T-helper 1 cell treated with Interleukin-12 subunit alpha and Interleukin-12 subunit beta and Interleukin-4 antibody, amounts not matched to agents 30 ng/mL and 1 ng/mL, for 36 hours (primary cell): Measurements from ENCODE around the gene RNF168. TPM values are rescaled to one million over a fixed set of nuclear protein-coding genes. Genes with fewer than 3 reads are reported as not detected.
"Not testable (repeated sequence)": the region's sequence is repeated elsewhere in the genome, so short reads cannot be mapped to it uniquely, and the experiment has no call there.

Source experiments
- intact Hi-C: fragments of 100-400 bp; cut with micrococcal nuclease; formaldehyde crosslinking; loops from one replicate; pipeline ENCODE4 v1.15.1; 2024
- total RNA-seq: library from RNA; stranded (reverse); gene quantifications from 2 replicates; pipeline ENCODE4 v1.2.3, GENCODE V29; 2022

RNF168 gene
- total RNA-seq, 1 donor from 2014 or later: 32.2 TPM

DNA sequence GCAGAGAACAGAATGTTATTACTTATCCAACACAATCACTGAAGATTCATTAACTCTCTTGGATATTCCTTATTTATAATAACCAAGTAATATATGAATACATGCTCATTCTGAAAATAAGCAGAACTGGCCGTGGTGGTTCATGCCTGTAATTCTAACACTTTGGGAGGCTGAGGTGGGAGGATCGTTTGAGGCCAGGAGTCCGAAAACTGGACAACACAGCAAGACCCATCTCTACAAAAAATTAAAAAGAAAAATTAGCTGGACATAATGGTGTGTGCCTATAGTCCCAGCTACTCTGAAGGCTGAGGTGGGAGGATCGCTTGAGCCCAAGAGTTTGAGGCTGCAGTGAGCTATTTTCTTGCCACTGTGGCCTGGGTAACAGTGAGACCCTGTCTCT lies 25.9 kb downstream of the RNF168 start:
- intact Hi-C loops: no loop called here

- intact Hi-C loops: no loop called here
Measured at GRCh38 chr3:196472286-196472685, 31.3 kb downstream of the RNF168 start.

GRCh38 chr3:196471551-196471950 lies 32.0 kb downstream of the RNF168 start:
- intact Hi-C loops: no loop called here

DNA sequence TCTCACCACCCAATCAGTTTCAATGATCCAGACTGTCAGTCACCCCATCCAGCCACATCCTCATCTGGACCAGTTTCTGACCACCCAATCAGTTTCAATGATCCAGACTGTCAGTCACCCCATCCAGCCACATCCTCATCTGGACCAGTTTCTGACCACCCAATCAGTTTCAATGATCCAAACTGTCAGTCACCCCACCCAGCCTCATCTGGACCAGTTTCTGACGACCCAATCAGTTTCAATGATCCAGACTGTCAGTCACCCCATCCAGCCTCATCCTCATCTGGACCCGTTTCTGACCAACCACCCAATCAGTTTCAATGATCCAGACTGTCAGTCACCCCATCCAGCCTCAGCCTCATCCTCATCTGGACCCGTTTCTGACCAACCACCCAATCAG lies 33.4 kb downstream of the RNF168 start:
- intact Hi-C loops: not testable (repeated sequence)

DNA sequence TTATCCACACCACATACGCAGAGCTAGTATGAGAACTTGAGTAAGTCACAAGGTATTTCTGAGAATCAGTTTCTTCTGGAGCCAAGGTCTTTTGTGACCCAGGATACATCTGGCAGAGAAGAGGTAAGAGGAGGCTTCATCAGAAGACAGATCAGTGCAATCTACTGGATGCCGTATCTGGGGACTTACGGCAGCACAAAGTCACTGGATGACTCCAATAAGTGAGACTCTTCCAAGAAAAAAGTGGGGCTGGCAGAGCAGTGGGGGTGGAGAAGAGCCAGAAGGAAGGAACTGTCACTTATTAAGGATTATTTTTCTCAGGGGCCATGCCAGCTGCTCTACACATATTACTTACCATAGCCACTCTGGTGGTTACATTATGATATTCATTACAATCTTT lies 39.8 kb downstream of the RNF168 start:
- intact Hi-C loops: no loop called here

- intact Hi-C loops: no loop called here
Measured at GRCh38 chr3:196463478-196463756, 40.2 kb downstream of the RNF168 start.

DNA sequence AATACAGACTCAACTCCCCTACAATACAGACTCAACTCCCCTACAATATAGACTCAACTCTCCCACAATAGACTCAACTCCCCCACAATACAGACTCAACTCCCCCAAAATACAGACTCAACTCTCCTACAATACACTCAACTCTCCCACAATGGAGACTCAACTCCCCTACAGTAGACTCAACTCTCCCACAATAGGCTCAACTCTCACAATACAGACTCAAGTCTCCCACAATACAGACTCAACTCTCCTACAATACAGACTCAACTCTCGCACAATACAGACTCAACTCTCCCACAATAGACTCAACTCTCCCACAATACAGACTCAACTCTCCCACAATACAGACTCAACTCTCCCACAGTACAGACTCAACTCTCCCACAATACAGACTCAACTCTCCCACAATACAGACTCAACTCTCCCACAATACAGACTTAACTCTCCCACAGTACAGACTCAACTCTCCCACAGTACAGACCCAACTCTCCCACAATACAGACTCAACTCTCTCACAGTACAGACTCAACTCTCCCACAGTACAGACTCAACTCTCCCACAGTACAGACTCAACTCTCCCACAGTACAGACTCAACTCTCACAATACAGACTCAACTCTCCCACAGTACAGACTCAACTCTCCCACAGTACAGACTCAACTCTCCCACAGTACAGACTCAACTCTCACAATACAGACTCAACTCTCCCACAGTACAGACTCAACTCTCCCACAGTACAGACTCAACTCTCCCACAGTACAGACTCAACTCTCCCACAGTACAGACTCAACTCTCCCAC lies 40.7 kb downstream of the RNF168 start:
- intact Hi-C loops: not testable (repeated sequence)

DNA sequence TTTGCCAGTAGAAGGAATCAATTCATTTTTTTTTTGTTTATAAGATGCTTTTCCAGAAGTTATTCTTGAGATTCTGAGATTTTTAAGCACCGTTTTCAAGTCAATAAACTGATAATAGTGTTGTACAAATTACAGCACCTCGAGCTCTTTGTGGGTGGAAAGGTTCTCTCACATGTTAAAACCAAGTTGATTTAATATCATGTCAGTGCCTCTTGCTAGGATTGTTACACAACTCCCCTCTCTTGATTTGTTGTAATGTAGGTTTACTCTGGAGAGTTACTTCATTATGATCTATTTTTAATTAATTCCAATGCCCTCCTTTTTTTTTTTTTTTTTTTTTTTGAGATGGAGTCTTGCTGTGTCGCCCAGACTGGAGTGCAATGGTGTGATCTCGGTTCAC lies 45.5 kb downstream of the RNF168 start:
- intact Hi-C loops: no loop called here

DNA sequence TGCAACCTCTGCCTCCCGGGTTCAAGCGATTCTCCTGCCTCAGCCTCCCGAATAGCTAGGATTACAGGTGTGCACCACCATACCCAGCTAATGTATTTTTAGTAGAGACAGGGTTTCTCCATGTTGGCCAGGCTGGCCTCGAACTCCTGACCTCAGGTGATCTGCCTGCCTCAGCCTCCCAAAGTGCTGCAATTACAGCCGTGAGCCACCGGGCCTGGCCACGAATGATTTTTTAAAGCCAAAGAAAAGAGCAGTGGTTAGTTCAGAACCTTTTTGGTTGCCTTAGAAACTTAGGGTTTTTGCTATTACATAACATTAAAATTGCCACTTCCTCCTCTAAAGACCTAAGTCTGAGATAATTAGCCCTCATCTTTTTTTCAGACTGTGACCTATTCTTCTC lies 46.1 kb downstream of the RNF168 start:
- intact Hi-C loops: not testable (repeated sequence)

- intact Hi-C loops: no loop called here
Measured at GRCh38 chr3:196454935-196455334, 48.6 kb downstream of the RNF168 start.

- intact Hi-C loops: not testable (repeated sequence)
Measured at GRCh38 chr3:196445391-196445790, 58.2 kb downstream of the RNF168 start.

GRCh38 chr3:196444500-196444894 lies 59.1 kb downstream of the RNF168 start:
- intact Hi-C loops: no loop called here

- intact Hi-C loops: no loop called here
Measured at GRCh38 chr3:196440696-196441095, 62.9 kb downstream of the RNF168 start.

- intact Hi-C loops: no loop called here
Measured at GRCh38 chr3:196440041-196440537, 63.5 kb downstream of the RNF168 start.

- intact Hi-C loops: loop anchor here (1.0 to 10.0 kb wide), 15 partner anchors 71 to 1170 kb away; partner anchors contain the start of genes BDH1, CEP19, DLG1 and DYNLT2B
Measured at GRCh38 chr3:196432137-196432879, 71.3 kb downstream of the RNF168 start, which contains the start of gene UBXN7. Gene UBXN7 (minus strand): TSS chr3:196432427. CDS start chr3:196432399, 28 bp downstream.

GRCh38 chr3:196431181-196432136 lies 72.1 kb downstream of the RNF168 start:
- intact Hi-C loops: loop anchor here (1.0 to 10.0 kb wide), 17 partner anchors 72 to 1169 kb away; partner anchors contain the start of genes BDH1, CEP19, DLG1 and DYNLT2B

DNA sequence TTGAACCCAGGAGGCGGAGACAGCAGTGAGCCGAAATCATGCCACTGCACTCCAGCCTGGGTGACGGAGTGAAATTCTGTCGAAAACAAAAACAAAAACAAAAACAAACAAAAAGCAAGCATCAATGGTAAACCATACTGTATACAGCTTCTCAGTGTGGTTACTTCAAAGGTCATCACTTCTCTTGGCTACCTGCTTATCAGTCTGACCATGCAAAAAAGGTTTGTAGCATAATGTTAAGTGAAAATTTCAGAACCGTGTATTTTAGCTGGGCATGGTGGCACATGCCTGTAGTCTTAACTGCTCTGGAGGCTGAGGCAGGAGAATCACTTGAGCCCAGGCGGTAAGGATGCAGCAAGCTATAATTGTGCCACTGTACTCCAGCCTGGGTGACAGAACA lies 75.5 kb downstream of the RNF168 start:
- intact Hi-C loops: no loop called here

DNA sequence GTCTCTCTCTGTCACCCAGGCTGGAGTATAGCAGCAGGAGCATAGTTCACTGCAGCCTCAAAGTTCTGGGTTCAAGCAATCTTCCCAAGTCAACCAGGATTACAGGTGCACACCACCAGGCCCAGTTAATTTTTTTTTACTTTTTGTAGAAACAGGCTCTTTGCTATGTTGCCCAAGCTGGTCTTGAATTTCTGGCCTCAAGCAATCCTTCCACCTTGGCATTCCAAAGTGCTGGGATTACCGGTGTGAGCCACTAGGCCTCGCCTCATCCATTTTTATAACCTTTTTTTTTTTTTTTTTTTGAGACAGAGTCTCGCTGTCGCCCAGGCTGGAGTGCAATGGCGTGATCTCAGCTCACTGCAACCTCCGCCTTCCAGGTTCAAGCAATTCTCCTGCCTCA lies 79.1 kb downstream of the RNF168 start:
- intact Hi-C loops: not testable (repeated sequence)

GRCh38 chr3:196423044-196423781 lies 80.4 kb downstream of the RNF168 start:
- intact Hi-C loops: no loop called here

DNA sequence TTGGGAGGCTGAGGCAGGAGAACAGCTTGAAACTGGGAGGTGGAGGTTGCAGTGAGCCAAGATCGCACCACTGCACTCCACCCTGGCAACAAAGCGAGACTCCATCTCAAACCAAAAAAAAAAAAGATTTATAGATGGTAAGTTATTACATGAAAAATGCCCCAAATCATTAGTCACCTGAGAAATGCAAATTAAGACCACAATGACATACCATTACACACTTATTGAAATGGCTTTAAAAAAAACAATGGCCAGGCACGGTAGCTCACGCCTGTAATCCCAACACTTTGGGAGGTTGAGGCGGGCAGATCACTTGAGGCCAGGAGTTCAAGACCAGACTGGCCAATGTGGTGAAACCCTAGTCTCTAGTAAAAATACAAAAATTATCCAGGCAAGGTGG lies 81.9 kb downstream of the RNF168 start:
- intact Hi-C loops: not testable (repeated sequence)

GRCh38 chr3:196419386-196419785 lies 84.2 kb downstream of the RNF168 start:
- intact Hi-C loops: no loop called here
